Epidermal melanocyte (primary cell): Measurements from ENCODE around the gene SLC22A5.

Experiments used
- DNase-seq: peaks from one replicate; pipeline ENCODE4 v3.0.0; 2011; ENCODE audit warnings: low spot score; ENCODE audit not compliant: insufficient read length

Gene SLC22A5

GRCh38 chr5:132369474-132370180 lies at the start of gene SLC22A5:
Gene SLC22A5 (plus strand): TSS chr5:132369710. CDS start chr5:132369973, 263 bp downstream.
- peak; percentile 36 for DNase-seq

- DNase-seq: no peak
These were observed 49.5 kb upstream of the SLC22A5 start for GRCh38 chr5:132319975-132320374.

- no peak for DNase-seq
These were observed 48.3 kb upstream of the SLC22A5 start for GRCh38 chr5:132321109-132321721.

GRCh38 chr5:132322266-132322665 lies 47.2 kb upstream of the SLC22A5 start:
- no peak for DNase-seq

- DNase-seq: no peak
These were observed 46.3 kb upstream of the SLC22A5 start for GRCh38 chr5:132323202-132323601.

GRCh38 chr5:132325691-132326090 lies 43.8 kb upstream of the SLC22A5 start:
- no peak for DNase-seq

GRCh38 chr5:132327252-132327955 lies 42.1 kb upstream of the SLC22A5 start:
- no peak for DNase-seq

- no peak for DNase-seq
These were observed 34.7 kb upstream of the SLC22A5 start for GRCh38 chr5:132334812-132335211.

- DNase-seq: no peak
These were observed 34.1 kb upstream of the SLC22A5 start for GRCh38 chr5:132335402-132335801.

GRCh38 chr5:132339502-132339901 lies 30.0 kb upstream of the SLC22A5 start:
- no peak for DNase-seq

- DNase-seq: peak; percentile 22
These were observed 27.0 kb upstream of the SLC22A5 start for GRCh38 chr5:132342291-132343180.

GRCh38 chr5:132344775-132345514 lies 24.6 kb upstream of the SLC22A5 start:
- no peak for DNase-seq

- no peak for DNase-seq
These were observed 16.0 kb upstream of the SLC22A5 start for GRCh38 chr5:132353486-132353995.

GRCh38 chr5:132354381-132355139 lies 14.9 kb upstream of the SLC22A5 start:
- DNase-seq: no peak

GRCh38 chr5:132355140-132355765 lies 14.3 kb upstream of the SLC22A5 start:
- no peak for DNase-seq

- DNase-seq: no peak
These were observed 10.7 kb upstream of the SLC22A5 start for GRCh38 chr5:132358775-132359174.

GRCh38 chr5:132362086-132362485 lies 7.4 kb upstream of the SLC22A5 start:
- no peak for DNase-seq

GRCh38 chr5:132363431-132364112 lies 5.9 kb upstream of the SLC22A5 start:
- DNase-seq: no peak

- no peak for DNase-seq
These were observed 5.2 kb upstream of the SLC22A5 start for GRCh38 chr5:132364319-132364718.
